ENCODE measurements around the gene C4orf33. TPM values are rescaled to one million over a fixed set of nuclear protein-coding genes. Genes with fewer than 3 reads are reported as not detected.
"Not testable (repeated sequence)": the region's sequence is repeated elsewhere in the genome, so short reads cannot be mapped to it uniquely, and the experiment has no call there.

C4orf33 gene
- polyA plus RNA-seq, 1 donor (not counting 4 experiments of a cell fraction or from before 2014, with no cell fraction given), result 25.7 TPM

DNA sequence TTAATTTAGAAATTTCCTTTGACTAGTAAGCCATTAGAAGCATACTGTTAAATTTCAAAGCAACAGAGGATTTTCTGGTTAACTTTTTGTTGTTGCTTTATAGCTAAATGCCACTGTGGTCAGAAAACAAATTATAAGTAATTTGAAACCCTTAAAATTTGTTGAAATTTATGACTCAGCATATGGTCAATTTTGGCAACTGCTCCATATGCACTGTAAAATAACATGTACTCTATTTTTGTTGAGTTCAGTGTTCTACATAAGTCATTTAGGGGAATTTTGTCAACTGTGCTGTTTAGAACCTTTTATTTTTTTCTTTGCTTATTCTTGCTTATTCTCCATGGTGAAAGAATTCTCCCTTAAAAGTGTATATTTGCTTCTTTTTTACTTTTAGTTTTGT lies 31.2 kb upstream of the C4orf33 start:
- no peak for TF ChIP-seq EZH2 (IDR thresholded peaks at IDR 0.05; ENCODE audit: low read length)
- TF ChIP-seq, protein P1, sequence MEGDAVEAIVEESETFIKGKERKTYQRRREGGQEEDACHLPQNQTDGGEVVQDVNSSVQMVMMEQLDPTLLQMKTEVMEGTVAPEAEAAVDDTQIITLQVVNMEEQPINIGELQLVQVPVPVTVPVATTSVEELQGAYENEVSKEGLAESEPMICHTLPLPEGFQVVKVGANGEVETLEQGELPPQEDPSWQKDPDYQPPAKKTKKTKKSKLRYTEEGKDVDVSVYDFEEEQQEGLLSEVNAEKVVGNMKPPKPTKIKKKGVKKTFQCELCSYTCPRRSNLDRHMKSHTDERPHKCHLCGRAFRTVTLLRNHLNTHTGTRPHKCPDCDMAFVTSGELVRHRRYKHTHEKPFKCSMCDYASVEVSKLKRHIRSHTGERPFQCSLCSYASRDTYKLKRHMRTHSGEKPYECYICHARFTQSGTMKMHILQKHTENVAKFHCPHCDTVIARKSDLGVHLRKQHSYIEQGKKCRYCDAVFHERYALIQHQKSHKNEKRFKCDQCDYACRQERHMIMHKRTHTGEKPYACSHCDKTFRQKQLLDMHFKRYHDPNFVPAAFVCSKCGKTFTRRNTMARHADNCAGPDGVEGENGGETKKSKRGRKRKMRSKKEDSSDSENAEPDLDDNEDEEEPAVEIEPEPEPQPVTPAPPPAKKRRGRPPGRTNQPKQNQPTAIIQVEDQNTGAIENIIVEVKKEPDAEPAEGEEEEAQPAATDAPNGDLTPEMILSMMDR (optimal IDR thresholded peaks at IDR 0.05 in 1 of 3, IDR thresholded peaks at IDR 0.05 in 1 of 3, conservative IDR thresholded peaks at IDR 0.05 in 1 of 3; ENCODE audit: extremely low read depth in 1 of 3, insufficient read depth in 2 of 3, low read length in 3 of 3), result no peak
- Histone ChIP-seq H3K79me2 (ENCODE audit: control insufficient read depth, insufficient read depth, low read length) (no peaks in the 10 kb centered on the region), H2AFZ (ENCODE audit: control insufficient read depth, low read length) (no peak overlapping the region), H3K9me1 (ENCODE audit: control insufficient read depth, extremely low read depth, insufficient read depth, low read length) (no peaks in the 10 kb centered on the region), H3K27ac (ENCODE audit: control insufficient read depth, insufficient read depth, low read length) (no peak overlapping the region), H3K27me3 (ENCODE audit: control insufficient read depth, extremely low read depth, insufficient read depth, low read length) (no peaks in the 10 kb centered on the region), H3K4me2 (ENCODE audit: control insufficient read depth, extremely low read depth, insufficient read depth, low read depth, low read length) (no peak overlapping the region), H4K20me1 (ENCODE audit: control insufficient read depth, extremely low read depth, insufficient read depth, low read length) (no peaks in the 10 kb centered on the region), H3K9ac (ENCODE audit: control insufficient read depth, extremely low read depth, insufficient read depth, low read length) (no peak overlapping the region), H3K4me3 (ENCODE audit: control insufficient read depth in 2 of 3, extremely low read depth in 1 of 3, insufficient read depth in 2 of 3, low read depth in 1 of 3, low read length in 3 of 3) (no peak overlapping the region), H3K36me3 (ENCODE audit: control insufficient read depth in 2 of 2, extremely low read depth in 1 of 2, insufficient read depth in 2 of 2, low read length in 2 of 2) (no peaks in the 10 kb centered on the region), H3K4me1 (ENCODE audit: control insufficient read depth, extremely low read depth, insufficient read depth, low read length) (no peaks in the 10 kb centered on the region), H3K9me3 (ENCODE audit: control insufficient read depth, low read depth, low read length) (peaks cover 6% of the 10 kb centered on the region)
- no peak for DNase-seq (ENCODE audit: low read depth, low spot score)
- dilution Hi-C loops (cut with MboI; ENCODE audit: extremely low pct_ligation_motif_present, low sequenced_read_pairs), result no loop called here
- FAIRE-seq, result no peak

DNA sequence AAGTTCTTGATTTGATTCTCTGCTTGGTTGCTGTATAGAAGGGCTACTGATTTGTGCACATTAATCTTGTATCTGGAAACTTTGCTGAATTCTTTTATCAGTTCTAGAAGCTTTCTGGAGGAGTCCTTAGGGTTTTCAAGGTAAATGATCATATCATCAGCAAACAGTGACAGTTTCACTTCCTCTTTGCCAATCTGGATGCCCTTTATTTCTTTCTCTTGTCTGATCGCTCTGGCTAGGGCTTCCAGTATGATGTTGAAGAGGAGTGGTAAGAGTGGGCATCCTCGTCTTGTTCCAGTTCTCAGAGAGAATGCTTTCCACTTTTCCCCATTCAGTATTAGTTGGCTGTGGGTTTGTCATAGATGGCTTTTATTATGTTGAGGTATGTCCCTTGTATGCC lies 26.4 kb upstream of the C4orf33 start:
- dilution Hi-C loops (cut with MboI; ENCODE audit: extremely low pct_ligation_motif_present, low sequenced_read_pairs); DNase-seq (ENCODE audit: low read depth, low spot score); H3K4me3 ChIP-seq (ENCODE audit: control insufficient read depth in 2 of 3, extremely low read depth in 1 of 3, insufficient read depth in 2 of 3, low read depth in 1 of 3, low read length in 3 of 3): not testable (repeated sequence)

DNA sequence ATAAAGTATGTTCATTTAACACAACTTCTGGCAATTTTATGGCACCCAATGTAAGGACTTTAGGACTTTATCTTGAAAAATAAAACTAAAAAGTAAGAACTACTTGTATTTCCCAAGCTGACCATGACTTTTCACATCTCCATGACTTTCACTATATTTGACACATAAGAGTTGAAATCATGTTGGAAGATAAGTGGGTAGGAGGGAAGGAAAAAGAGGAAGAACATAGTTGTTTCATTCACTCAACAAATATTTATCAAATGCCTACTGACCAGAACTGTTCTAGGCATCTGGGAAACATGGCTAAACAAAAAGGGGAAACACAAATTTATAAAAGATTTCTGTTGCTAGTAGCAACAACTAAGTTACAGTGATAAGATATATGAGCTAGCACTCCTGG lies 18.6 kb upstream of the C4orf33 start:
- Histone ChIP-seq H2AFZ (ENCODE audit: control insufficient read depth, low read length) (no peak overlapping the region), H3K4me2 (ENCODE audit: control insufficient read depth, extremely low read depth, insufficient read depth, low read depth, low read length) (no peak overlapping the region), H3K27ac (ENCODE audit: control insufficient read depth, insufficient read depth, low read length) (no peak overlapping the region), H4K20me1 (ENCODE audit: control insufficient read depth, extremely low read depth, insufficient read depth, low read length) (no peaks in the 10 kb centered on the region), H3K9me3 (ENCODE audit: control insufficient read depth, low read depth, low read length) (no peaks in the 10 kb centered on the region), H3K9ac (ENCODE audit: control insufficient read depth, extremely low read depth, insufficient read depth, low read length) (no peak overlapping the region), H3K79me2 (ENCODE audit: control insufficient read depth, insufficient read depth, low read length) (peaks cover 3% of the 10 kb centered on the region), H3K4me3 (ENCODE audit: control insufficient read depth in 2 of 3, extremely low read depth in 1 of 3, insufficient read depth in 2 of 3, low read depth in 1 of 3, low read length in 3 of 3) (no peak overlapping the region), H3K4me1 (ENCODE audit: control insufficient read depth, extremely low read depth, insufficient read depth, low read length) (no peaks in the 10 kb centered on the region), H3K9me1 (ENCODE audit: control insufficient read depth, extremely low read depth, insufficient read depth, low read length) (no peaks in the 10 kb centered on the region), H3K27me3 (ENCODE audit: control insufficient read depth, extremely low read depth, insufficient read depth, low read length) (no peaks in the 10 kb centered on the region), H3K36me3 (ENCODE audit: control insufficient read depth in 2 of 2, extremely low read depth in 1 of 2, insufficient read depth in 2 of 2, low read length in 2 of 2) (no peaks in the 10 kb centered on the region)
- dilution Hi-C loops (cut with MboI; ENCODE audit: extremely low pct_ligation_motif_present, low sequenced_read_pairs), result no loop called here
- FAIRE-seq (no peak), DNase-seq (ENCODE audit: low read depth, low spot score) (no peak)
- TF ChIP-seq EZH2 (IDR thresholded peaks at IDR 0.05; ENCODE audit: low read length), result no peak
- TF ChIP-seq, protein P1 (optimal IDR thresholded peaks at IDR 0.05 in 1 of 3, IDR thresholded peaks at IDR 0.05 in 1 of 3, conservative IDR thresholded peaks at IDR 0.05 in 1 of 3; ENCODE audit: extremely low read depth in 1 of 3, insufficient read depth in 2 of 3, low read length in 3 of 3), result no peak

More for the DNA sequence above, 26.4 kb upstream of the C4orf33 start:
- H3K4me1 ChIP-seq (ENCODE audit: control insufficient read depth, extremely low read depth, insufficient read depth, low read length); H3K4me2 ChIP-seq (ENCODE audit: control insufficient read depth, extremely low read depth, insufficient read depth, low read depth, low read length); H3K27me3 ChIP-seq (ENCODE audit: control insufficient read depth, extremely low read depth, insufficient read depth, low read length); H3K9me3 ChIP-seq (ENCODE audit: control insufficient read depth, low read depth, low read length); H2AFZ ChIP-seq (ENCODE audit: control insufficient read depth, low read length); H3K9ac ChIP-seq (ENCODE audit: control insufficient read depth, extremely low read depth, insufficient read depth, low read length); FAIRE-seq; H3K9me1 ChIP-seq (ENCODE audit: control insufficient read depth, extremely low read depth, insufficient read depth, low read length); H4K20me1 ChIP-seq (ENCODE audit: control insufficient read depth, extremely low read depth, insufficient read depth, low read length); H3K27ac ChIP-seq (ENCODE audit: control insufficient read depth, insufficient read depth, low read length); H3K79me2 ChIP-seq (ENCODE audit: control insufficient read depth, insufficient read depth, low read length); H3K36me3 ChIP-seq (ENCODE audit: control insufficient read depth in 2 of 2, extremely low read depth in 1 of 2, insufficient read depth in 2 of 2, low read length in 2 of 2): not testable (repeated sequence)

All from keratinocyte (primary cell).